Fibroblast of the conjunctiva (primary cell): ENCODE results near the gene ZFP1.
"Not testable (repeated sequence)": the region's sequence is repeated elsewhere in the genome, so short reads cannot be mapped to it uniquely, and the experiment has no call there.

ENCODE experiments used
- DNase-seq: peaks from one replicate; pipeline ENCODE4 v3.0.0-alpha.2; 2010; ENCODE audit warnings: low read depth

Gene ZFP1

GRCh38 chr16:75204410-75204758 is 56.1 kb downstream of the ZFP1 start:
- no peak for DNase-seq

DNA sequence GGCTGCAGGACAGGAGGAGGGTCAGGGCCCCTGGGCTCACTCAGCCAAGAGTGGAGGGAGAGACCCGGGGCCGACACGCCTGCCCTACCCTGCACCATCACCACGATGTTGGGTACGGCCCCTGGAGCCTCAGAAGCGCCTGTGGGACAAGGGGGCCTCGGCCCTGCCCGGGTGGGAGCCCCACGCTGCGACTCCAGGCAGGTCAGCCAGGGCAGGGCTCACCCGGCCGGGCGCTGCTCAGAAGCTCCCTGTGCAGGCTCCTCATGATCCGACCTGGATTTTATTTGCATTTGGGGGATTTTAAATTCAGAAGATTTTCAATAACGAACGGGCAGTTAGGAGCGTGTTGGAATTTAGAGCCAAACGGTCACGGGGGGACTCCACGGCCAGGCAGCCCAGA is 56.6 kb downstream of the ZFP1 start:
- DNase-seq = not testable (repeated sequence)

DNA sequence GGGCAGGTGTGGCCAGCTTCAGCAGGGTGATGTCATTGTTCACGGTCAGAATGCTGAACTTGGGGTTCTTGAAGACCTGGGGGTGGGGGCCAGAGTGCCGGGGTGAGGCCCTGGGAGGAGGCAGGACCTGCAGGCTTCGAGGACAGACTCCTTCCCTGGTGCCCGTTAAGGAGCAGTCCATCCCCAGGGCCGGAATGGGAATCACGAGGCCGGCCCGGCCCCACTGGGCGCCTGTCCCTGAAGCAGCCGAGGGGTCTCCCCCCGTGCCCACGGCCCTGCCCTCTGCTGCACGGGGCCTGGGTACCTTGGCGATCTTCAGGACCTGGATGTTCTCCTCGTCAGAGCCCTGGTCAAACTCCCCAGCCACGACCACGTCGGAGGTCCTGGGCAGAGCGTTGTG is 57.1 kb downstream of the ZFP1 start:
- DNase-seq = not testable (repeated sequence)

DNA sequence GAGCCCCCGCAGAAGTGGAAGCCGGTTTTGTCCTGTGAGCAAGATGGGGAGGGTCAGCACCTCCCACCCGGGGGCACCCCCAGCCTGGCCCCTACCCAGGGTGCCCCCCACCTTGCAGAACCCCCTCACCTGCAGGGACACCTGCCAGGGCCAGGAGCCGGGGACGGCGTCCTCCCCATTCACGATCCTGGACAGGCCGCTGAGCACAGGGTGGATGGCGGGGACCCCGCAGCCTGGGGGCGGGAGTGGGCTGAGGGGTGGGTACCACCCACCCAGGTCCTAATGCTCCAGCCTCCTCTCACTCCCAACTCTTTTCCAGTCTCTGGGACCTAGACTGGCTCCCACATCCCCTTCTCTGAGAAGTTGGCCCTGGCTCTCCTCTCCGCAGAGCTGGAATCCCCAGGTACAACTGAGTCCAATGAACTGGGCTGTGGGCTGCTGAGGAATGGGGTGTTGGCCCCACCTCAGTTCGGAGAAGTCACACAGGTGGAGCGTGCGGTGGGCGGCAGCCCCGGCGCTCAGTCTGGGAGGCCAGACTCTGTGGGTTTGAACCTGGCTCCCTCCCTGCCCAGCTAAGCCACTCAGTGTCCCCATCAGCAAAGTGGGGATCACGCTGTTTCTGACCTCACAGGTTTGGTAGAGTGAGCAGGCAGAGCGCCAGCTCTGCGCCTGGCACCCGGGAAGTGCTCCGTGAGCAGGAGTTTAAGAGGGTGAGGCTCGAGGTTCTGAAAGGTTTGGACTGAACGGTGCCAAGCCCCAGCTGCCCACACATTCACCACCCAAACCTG is 57.8 kb downstream of the ZFP1 start:
- DNase-seq = not testable (repeated sequence)

- DNase-seq = no peak
These were observed 58.6 kb downstream of the ZFP1 start, which contains the start of gene CTRB2 for GRCh38 chr16:75206749-75207451. TSS of gene CTRB2 (minus strand) at chr16:75207161. CDS start at chr16:75207141, 20 bp downstream.

- DNase-seq = no peak
These were observed 59.5 kb downstream of the ZFP1 start for GRCh38 chr16:75207831-75208230.

GRCh38 chr16:75208242-75208825 is 60.0 kb downstream of the ZFP1 start:
- DNase-seq = no peak

GRCh38 chr16:75208861-75209505 is 60.7 kb downstream of the ZFP1 start:
- no peak for DNase-seq

DNA sequence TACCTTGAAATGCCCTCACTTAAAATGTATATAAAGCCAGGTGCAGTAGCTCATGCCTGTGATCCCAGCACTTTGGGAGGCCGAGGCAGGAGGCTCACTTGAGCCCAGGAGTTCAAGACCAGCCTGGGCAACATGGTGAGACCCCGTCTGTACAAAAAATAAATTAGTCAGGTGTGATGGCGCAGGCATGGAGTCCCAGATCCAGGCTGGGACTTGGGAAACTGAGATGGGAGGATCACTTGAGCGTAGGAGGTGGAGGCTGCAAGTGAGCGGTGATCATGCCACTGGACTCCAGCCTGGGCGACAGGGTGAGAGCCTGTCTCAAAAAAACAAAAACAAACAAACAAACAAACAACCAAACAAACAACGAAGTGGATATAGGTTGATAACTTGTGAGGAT is 61.2 kb downstream of the ZFP1 start:
- DNase-seq = not testable (repeated sequence)

DNA sequence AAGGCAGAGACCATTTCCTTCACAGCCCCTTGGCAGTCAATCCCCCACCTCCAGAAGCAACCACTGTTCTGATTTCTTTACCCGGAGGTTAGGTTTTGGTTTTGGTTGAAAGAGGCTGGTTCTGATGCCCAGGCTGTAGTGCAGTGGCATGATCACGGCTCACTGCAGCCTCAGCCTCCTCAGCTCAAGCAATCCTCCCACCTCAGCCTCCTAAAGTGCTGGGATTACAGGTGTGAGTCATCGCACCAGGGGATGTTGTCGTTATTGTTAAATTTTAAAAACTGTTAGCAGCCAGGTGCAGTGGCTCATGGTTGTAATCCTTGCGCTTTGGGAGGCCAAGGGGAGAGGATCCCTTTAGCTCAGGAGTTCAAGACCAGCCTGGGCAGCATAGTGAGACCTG is 61.6 kb downstream of the ZFP1 start:
- DNase-seq = no peak

GRCh38 chr16:75211286-75211685 is 63.0 kb downstream of the ZFP1 start:
- not testable (repeated sequence) for DNase-seq

DNA sequence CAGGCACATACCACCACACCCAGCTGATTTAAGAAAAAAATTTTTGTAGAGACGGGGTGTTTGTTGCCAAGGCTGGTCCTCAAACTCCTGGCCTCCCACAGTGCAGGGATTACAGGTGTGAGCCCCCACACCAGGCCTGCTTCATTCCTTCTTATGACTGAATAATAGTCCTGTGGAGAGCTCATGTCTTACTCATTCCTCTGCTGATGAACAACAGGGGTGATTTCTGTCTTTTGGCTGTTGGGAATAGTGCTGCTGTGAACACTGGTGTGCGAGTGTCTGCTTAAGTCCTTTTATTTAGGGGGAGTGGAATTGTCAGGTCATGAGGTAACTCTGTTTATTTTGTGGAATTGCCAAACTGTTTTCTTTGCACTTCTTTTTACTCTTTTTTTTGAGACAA is 67.8 kb downstream of the ZFP1 start:
- DNase-seq = no peak

GRCh38 chr16:75216576-75216975 is 68.3 kb downstream of the ZFP1 start:
- DNase-seq = no peak

DNA sequence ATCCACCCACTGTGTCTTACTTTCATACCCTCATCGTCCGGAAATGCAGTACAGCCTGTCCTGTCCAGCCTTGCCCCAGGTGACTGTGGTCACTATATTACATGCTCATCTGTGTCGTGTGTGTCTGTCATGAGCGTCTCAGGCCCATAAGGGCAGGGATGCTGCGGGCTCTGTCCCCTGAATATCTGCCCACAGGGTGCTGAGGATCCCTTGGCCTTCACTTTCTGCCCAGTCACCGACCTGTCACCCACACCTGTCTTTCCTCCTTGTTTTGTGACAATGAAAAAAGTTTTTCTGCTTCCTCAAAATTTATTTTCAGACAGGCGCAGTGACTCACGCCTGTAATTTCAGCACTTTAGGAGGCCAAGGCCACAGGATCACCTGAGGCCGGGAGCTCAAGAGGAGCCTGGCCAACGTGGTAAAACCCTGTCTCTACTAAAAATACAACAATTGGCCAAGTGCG is 69.1 kb downstream of the ZFP1 start:
- DNase-seq = no peak

DNA sequence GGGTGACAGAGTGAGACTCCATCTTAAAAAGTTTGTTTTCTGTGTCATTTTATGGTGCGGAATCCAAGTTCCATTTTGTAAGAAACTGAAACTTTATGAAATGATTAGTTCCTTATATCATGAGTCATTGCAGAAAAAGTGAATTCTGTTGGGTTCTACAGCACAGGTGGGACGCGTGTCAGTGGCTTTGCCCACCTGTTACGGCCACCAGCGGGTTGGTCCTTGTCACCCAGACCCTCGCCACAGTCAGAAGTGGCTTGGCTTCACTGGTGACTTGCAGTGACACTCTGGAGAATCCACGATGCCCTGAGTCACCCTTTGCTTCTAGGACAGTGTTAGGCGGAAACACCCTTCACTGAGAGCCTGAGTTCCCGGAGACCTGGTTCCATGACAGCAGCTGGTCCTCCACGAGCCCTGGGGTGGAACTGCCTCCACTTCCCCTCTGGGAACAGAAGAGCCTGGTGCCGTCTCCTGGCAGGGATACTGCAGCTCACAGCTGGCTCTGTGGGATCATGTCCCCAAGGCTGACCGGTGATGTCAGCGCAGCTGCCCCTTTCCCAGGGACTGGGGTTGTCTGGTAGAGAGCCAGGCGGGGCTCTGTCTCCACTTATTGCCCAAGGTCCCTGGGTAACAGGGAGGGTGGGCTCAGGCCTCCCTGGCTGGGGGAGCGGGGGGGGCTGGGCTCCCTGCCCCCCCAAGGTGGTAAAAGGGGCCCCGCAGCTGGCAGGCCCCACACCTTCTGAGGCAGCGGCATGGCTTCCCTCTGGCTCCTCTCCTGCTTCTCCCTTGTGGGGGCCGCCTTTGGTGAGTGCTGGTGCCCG is 70.1 kb downstream of the ZFP1 start, which contains the start of gene CTRB1:
TSS of gene CTRB1 (plus strand) at position 733 of the 821 bp plus-strand sequence. CDS start at position 753, 20 bp downstream.
- DNase-seq = no peak

GRCh38 chr16:75219088-75219487 is 70.8 kb downstream of the ZFP1 start:
- no peak for DNase-seq

GRCh38 chr16:75219838-75220237 is 71.5 kb downstream of the ZFP1 start:
- no peak for DNase-seq
